GM23338 (cell line): Measurements from ENCODE around the gene PRPF19. TPM values are rescaled to one million over a fixed set of nuclear protein-coding genes. Genes with fewer than 3 reads are reported as not detected.

Source experiments
- ATAC-seq: fragments of 200-7000 bp; cut with Tn5 transposase; 3 replicates; pipeline ENCODE4 v1.9.1; 2020
- DNase-seq: peaks from one replicate; pipeline ENCODE4 v3.0.0-alpha.2; 2015; ENCODE audit warnings: low spot score
- H2AFZ ChIP-seq: fragments of 200-600 bp; sonication (generic); 2 replicates; pipeline ENCODE4 v1.8.0; 2016; ENCODE audit warnings: antibody characterized with exemption, mild to moderate bottlenecking, moderate library complexity
- H3F3A ChIP-seq: fragments of 200-600 bp; sonication (generic); replicated peaks from 2 replicates; pipeline ENCODE4 v1.8.0; 2017; ENCODE audit warnings: antibody characterized with exemption, mixed run types, low read depth
- H3K27ac ChIP-seq: fragments of 200-600 bp; sonication (generic); 2 replicates; pipeline ENCODE4 v1.6.1; 2016; ENCODE audit warnings: low read depth
- H3K27me3 ChIP-seq: fragments of 200-600 bp; sonication (generic); 2 replicates; pipeline ENCODE4 v1.8.0; 2016; ENCODE audit warnings: mild to moderate bottlenecking, mixed run types, moderate library complexity; ENCODE audit not compliant: insufficient read depth
- H3K36me3 ChIP-seq: fragments of 200-600 bp; sonication (generic); 2 replicates; pipeline ENCODE4 v1.8.0; 2016; ENCODE audit warnings: mild to moderate bottlenecking; ENCODE audit not compliant: insufficient read depth
- H3K4me1 ChIP-seq: fragments of 200-600 bp; sonication (generic); 2 replicates; pipeline ENCODE4 v1.8.0; 2016; ENCODE audit warnings: mild to moderate bottlenecking, moderate library complexity; ENCODE audit not compliant: insufficient read depth
- H3K4me2 ChIP-seq: fragments of 200-600 bp; sonication (generic); 2 replicates; pipeline ENCODE4 v1.7.1; 2017; ENCODE audit warnings: mixed run types
- H3K4me3 ChIP-seq: fragments of 200-600 bp; sonication (generic); 2 replicates; pipeline ENCODE4 v1.6.1; 2016; ENCODE audit warnings: mixed run types
- H3K79me2 ChIP-seq: fragments of 200-600 bp; sonication (generic); replicated peaks from 2 replicates; pipeline ENCODE4 v1.8.0; 2017; ENCODE audit warnings: mild to moderate bottlenecking; ENCODE audit not compliant: insufficient read depth
- H3K9me2 ChIP-seq: fragments of 200-600 bp; sonication (generic); 2 replicates; pipeline ENCODE4 v1.8.0; 2017; ENCODE audit not compliant: insufficient read depth
- H4K20me1 ChIP-seq: fragments of 200-600 bp; sonication (generic); replicated peaks from 2 replicates; pipeline ENCODE4 v1.8.0; 2017; ENCODE audit warnings: mild to moderate bottlenecking; ENCODE audit not compliant: insufficient read depth
- H3K27ac Mint-ChIP-seq: 2 replicates; pipeline ENCODE4 v1.8.0; 2020; ENCODE audit warnings: inconsistent platforms, mild to moderate bottlenecking, moderate library complexity, mixed read lengths
- H3K27me3 Mint-ChIP-seq: 3 replicates; pipeline ENCODE4 v1.8.0; 2022; ENCODE audit warnings: low read depth, mild to moderate bottlenecking, moderate library complexity, mixed read lengths, inconsistent platforms; ENCODE audit not compliant: insufficient read depth, poor library complexity
- H3K36me3 Mint-ChIP-seq: 3 replicates; pipeline ENCODE4 v1.8.0; 2021; ENCODE audit warnings: low read depth, mild to moderate bottlenecking, inconsistent platforms, moderate library complexity, mixed read lengths
- H3K4me1 Mint-ChIP-seq: 3 replicates; pipeline ENCODE4 v1.8.0; 2020; ENCODE audit warnings: mild to moderate bottlenecking, inconsistent platforms, mixed read lengths
- H3K4me3 Mint-ChIP-seq: 3 replicates; pipeline ENCODE4 v1.8.0; 2021; ENCODE audit warnings: moderate library complexity, mild to moderate bottlenecking, inconsistent platforms, mixed read lengths
- H3K9me3 Mint-ChIP-seq: 3 replicates; pipeline ENCODE4 v1.8.0; 2020; ENCODE audit warnings: moderate library complexity, mild to moderate bottlenecking, inconsistent platforms, mixed read lengths
- CREB1 ChIP-seq: fragments of 250-450 bp; sonication (Bioruptor Pico); IDR thresholded peaks from 2 replicates; pipeline ENCODE4 v1.5.0; 2020; ENCODE audit warnings: low read depth, mild to moderate bottlenecking, moderate library complexity
- CTCF ChIP-seq, 2 experiments: fragments of 200-600 bp in 1 of 2; sonication (generic) in 1 of 2; conservative IDR thresholded peaks; 2 replicates each; pipeline versions ENCODE4 v1.5.1 to v1.6.1; 2016 to 2017; ENCODE audit warnings: antibody characterized with exemption in 2 of 2, low read depth in 2 of 2, mild to moderate bottlenecking in 2 of 2, moderate library complexity in 1 of 2
- EZH2 ChIP-seq: fragments of 200-600 bp; sonication (generic); IDR thresholded peaks from one replicate; pipeline ENCODE4 v1.8.0; 2017; ENCODE audit warnings: antibody characterized with exemption, mild to moderate bottlenecking, low read depth; ENCODE audit not compliant: unreplicated experiment
- JUNB ChIP-seq: IDR thresholded peaks from one replicate; pipeline ENCODE4 v1.6.1; 2016; ENCODE audit warnings: antibody characterized with exemption; ENCODE audit not compliant: unreplicated experiment
- ZNF114 ChIP-seq: fragments of 250-450 bp; sonication (Bioruptor Pico); IDR thresholded peaks from 2 replicates; pipeline ENCODE4 v1.5.0; 2020; ENCODE audit warnings: mild to moderate bottlenecking, moderate library complexity
- ZNF331 ChIP-seq: fragments of 250-450 bp; sonication (Bioruptor Pico); IDR thresholded peaks from 2 replicates; pipeline ENCODE4 v1.5.0; 2020; ENCODE audit warnings: low read depth, mild to moderate bottlenecking, moderate library complexity
- polyA plus RNA-seq: library from polyadenylated mRNA; unstranded; fragments of >200 nt; fragmentation: Nextera tagmentation; extraction: Ambion mirVana; gene quantifications from 2 replicates; pipeline ENCODE4 v1.2.1, GENCODE V29; 2016
- total RNA-seq: library from RNA; depleted of rRNA; stranded (reverse); fragments of >200 nt; shearing (Covaris generic); gene quantifications from 2 replicates; pipeline ENCODE4 v1.2.3, GENCODE V29; 2014
- TF ChIP-seq, protein P1 (sequence below): IDR thresholded peaks from 2 replicates; pipeline ENCODE4 v1.6.1; 2016; ENCODE audit warnings: antibody characterized with exemption
- TF ChIP-seq, protein P2 (sequence below): IDR thresholded peaks from one replicate; pipeline ENCODE4 v1.6.1; 2018; ENCODE audit warnings: antibody characterized with exemption; ENCODE audit not compliant: unreplicated experiment

Gene PRPF19
- total and polyA plus RNA-seq, 2 experiments from 2014 or later = 153 to 161 TPM

GRCh38 chr11:60910711-60911380 is 4.5 kb upstream of the PRPF19 start:
- Histone ChIP-seq H3K9me2 (no peaks in the 10 kb centered on the region), H3K27me3 (no peaks in the 10 kb centered on the region), H3K4me1 (peaks cover 12% of the 10 kb centered on the region), H3K4me2 (no peak overlapping the region), H3K36me3 (no peaks in the 10 kb centered on the region), H2AFZ (no peak overlapping the region), H3K27ac (no peak overlapping the region), H3F3A (peaks cover 9% of the 10 kb centered on the region; the same call in 1 of the 2 replicates), H3K79me2 (peaks cover 3% of the 10 kb centered on the region), H3K4me3 (no peak overlapping the region), H4K20me1 (no peaks in the 10 kb centered on the region)
- H3K4me1 Mint-ChIP-seq = peaks cover 26% of the 10 kb centered on the region
- H3K4me3 Mint-ChIP-seq = no peak overlapping the region
- no peaks in the 10 kb centered on the region; the same call in 2 of the 3 replicates for H3K9me3 Mint-ChIP-seq
- H3K27ac Mint-ChIP-seq = no peak overlapping the region
- TF ChIP-seq EZH2 = no peak
- H3K36me3 Mint-ChIP-seq = peaks cover under 1% of the 10 kb centered on the region; the same call in 1 of the 3 replicates
- DNase-seq (peak; percentile 8), ATAC-seq (no peak)
- peaks cover 4% of the 10 kb centered on the region for H3K27me3 Mint-ChIP-seq

DNA sequence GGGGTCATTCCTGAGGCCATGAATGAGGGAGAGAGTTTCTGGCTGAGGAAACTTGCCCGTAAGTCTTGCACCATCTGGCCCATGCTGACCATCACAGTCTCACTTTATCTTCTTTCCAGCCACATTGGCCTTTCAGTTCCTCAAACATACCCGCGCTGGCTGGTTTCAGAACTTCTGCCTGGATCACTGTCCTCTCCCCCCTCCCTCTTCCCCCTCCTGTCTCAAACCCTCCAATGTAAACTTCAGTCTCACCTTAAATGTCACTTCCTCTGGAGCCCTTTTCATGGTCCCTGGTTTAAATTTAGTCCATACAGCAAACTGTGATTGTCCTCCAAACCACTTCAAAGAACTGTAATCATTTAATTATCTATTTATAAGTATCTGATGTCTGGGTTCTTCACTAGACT is 3.9 kb upstream of the PRPF19 start:
- Histone ChIP-seq H3K4me3 (no peak overlapping the region), H3K27ac (no peak overlapping the region), H3K4me2 (no peak overlapping the region), H3K9me2 (no peaks in the 10 kb centered on the region), H3K79me2 (peaks cover 8% of the 10 kb centered on the region), H3K4me1 (peaks cover 13% of the 10 kb centered on the region), H3K36me3 (no peaks in the 10 kb centered on the region), H4K20me1 (peaks cover under 1% of the 10 kb centered on the region), H2AFZ (no peak overlapping the region), H3F3A (peaks cover 11% of the 10 kb centered on the region; the same call in 1 of the 2 replicates), H3K27me3 (no peaks in the 10 kb centered on the region)
- H3K9me3 Mint-ChIP-seq = no peaks in the 10 kb centered on the region; the same call in 2 of the 3 replicates
- no peak overlapping the region for H3K27ac Mint-ChIP-seq
- no peak overlapping the region for H3K4me3 Mint-ChIP-seq
- no peaks in the 10 kb centered on the region; the same call in 2 of the 3 replicates for H3K36me3 Mint-ChIP-seq
- H3K4me1 Mint-ChIP-seq = peaks cover 24% of the 10 kb centered on the region
- DNase-seq (no peak), ATAC-seq (no peak)
- H3K27me3 Mint-ChIP-seq = peaks cover 3% of the 10 kb centered on the region
- TF ChIP-seq ZNF114 (CRISPR knock-in tag) = no peak
- no peak for TF ChIP-seq CTCF (conservative IDR thresholded peaks at IDR 0.05; ENCODE audit: low read depth in 2 of 2)
- no peak for TF ChIP-seq JUNB
- TF ChIP-seq CREB1 (CRISPR knock-in tag) = no peak
- no peak for TF ChIP-seq EZH2
- no peak for TF ChIP-seq ZNF331 (CRISPR knock-in tag)
- TF ChIP-seq, protein P1, sequence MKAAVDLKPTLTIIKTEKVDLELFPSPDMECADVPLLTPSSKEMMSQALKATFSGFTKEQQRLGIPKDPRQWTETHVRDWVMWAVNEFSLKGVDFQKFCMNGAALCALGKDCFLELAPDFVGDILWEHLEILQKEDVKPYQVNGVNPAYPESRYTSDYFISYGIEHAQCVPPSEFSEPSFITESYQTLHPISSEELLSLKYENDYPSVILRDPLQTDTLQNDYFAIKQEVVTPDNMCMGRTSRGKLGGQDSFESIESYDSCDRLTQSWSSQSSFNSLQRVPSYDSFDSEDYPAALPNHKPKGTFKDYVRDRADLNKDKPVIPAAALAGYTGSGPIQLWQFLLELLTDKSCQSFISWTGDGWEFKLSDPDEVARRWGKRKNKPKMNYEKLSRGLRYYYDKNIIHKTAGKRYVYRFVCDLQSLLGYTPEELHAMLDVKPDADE = no peak
- TF ChIP-seq, protein P2, sequence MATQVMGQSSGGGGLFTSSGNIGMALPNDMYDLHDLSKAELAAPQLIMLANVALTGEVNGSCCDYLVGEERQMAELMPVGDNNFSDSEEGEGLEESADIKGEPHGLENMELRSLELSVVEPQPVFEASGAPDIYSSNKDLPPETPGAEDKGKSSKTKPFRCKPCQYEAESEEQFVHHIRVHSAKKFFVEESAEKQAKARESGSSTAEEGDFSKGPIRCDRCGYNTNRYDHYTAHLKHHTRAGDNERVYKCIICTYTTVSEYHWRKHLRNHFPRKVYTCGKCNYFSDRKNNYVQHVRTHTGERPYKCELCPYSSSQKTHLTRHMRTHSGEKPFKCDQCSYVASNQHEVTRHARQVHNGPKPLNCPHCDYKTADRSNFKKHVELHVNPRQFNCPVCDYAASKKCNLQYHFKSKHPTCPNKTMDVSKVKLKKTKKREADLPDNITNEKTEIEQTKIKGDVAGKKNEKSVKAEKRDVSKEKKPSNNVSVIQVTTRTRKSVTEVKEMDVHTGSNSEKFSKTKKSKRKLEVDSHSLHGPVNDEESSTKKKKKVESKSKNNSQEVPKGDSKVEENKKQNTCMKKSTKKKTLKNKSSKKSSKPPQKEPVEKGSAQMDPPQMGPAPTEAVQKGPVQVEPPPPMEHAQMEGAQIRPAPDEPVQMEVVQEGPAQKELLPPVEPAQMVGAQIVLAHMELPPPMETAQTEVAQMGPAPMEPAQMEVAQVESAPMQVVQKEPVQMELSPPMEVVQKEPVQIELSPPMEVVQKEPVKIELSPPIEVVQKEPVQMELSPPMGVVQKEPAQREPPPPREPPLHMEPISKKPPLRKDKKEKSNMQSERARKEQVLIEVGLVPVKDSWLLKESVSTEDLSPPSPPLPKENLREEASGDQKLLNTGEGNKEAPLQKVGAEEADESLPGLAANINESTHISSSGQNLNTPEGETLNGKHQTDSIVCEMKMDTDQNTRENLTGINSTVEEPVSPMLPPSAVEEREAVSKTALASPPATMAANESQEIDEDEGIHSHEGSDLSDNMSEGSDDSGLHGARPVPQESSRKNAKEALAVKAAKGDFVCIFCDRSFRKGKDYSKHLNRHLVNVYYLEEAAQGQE = no peak
